Osteoblast (primary cell): Measurements from ENCODE around the gene ABHD3. TPM values are rescaled to one million over a fixed set of nuclear protein-coding genes. Genes with fewer than 3 reads are reported as not detected.
A peak's percentile ranks its signal among the peaks of the same experiment; 100 is the strongest.
"Not testable (repeated sequence)": the region's sequence is repeated elsewhere in the genome, so short reads cannot be mapped to it uniquely, and the experiment has no call there.

Source experiments
- DNase-seq: peaks from one replicate; pipeline ENCODE4 v3.0.0; 2011; ENCODE audit warnings: low spot score, mixed read lengths; ENCODE audit not compliant: insufficient read length; ENCODE audit errors: missing footprints
- H2AFZ ChIP-seq: 2 replicates; pipeline ENCODE4 v1.6.0; 2011; ENCODE audit warnings: mild to moderate bottlenecking, low read length
- H3K27ac ChIP-seq: 2 replicates; pipeline ENCODE4 v1.5.1; 2011; ENCODE audit warnings: mild to moderate bottlenecking, low read depth, low read length, moderate library complexity
- H3K27me3 ChIP-seq: 2 replicates; pipeline ENCODE4 v1.6.0; 2012; ENCODE audit warnings: mild to moderate bottlenecking, control low read depth, inconsistent platforms, low read length, moderate library complexity; ENCODE audit not compliant: insufficient read depth
- H3K36me3 ChIP-seq: 2 replicates; pipeline ENCODE4 v1.5.1; 2011; ENCODE audit warnings: mild to moderate bottlenecking, low read length, control low read depth, moderate library complexity; ENCODE audit not compliant: insufficient read depth
- H3K4me1 ChIP-seq: 2 replicates; pipeline ENCODE4 v1.5.1; 2011; ENCODE audit warnings: mild to moderate bottlenecking, low read length, control low read depth, moderate library complexity; ENCODE audit not compliant: insufficient read depth
- H3K4me2 ChIP-seq: 2 replicates; pipeline ENCODE4 v1.6.0; 2011; ENCODE audit warnings: mild to moderate bottlenecking, low read length; ENCODE audit not compliant: insufficient read depth
- H3K4me3 ChIP-seq: fragments of 200-600 bp; sonication (generic); 3 replicates; pipeline ENCODE4 v1.5.1; 2012; ENCODE audit warnings: mild to moderate bottlenecking, low read length, inconsistent platforms; ENCODE audit not compliant: insufficient read depth
- H3K79me2 ChIP-seq: 2 replicates; pipeline ENCODE4 v1.6.0; 2012; ENCODE audit warnings: mild to moderate bottlenecking, low read length, control low read depth, inconsistent platforms; ENCODE audit not compliant: insufficient read depth
- H3K9me3 ChIP-seq: 2 replicates; pipeline ENCODE4 v1.5.1; 2011; ENCODE audit warnings: low read depth, low read length, control low read depth
- H4K20me1 ChIP-seq: 2 replicates; pipeline ENCODE4 v1.6.0; 2012; ENCODE audit warnings: mild to moderate bottlenecking, low read length, control low read depth; ENCODE audit not compliant: insufficient read depth
- CTCF ChIP-seq: IDR thresholded peaks from 2 replicates; pipeline ENCODE4 v1.5.1; 2011; ENCODE audit warnings: mild to moderate bottlenecking, low read depth, low read length, moderate library complexity; ENCODE audit errors: extremely low read depth
- total RNA-seq: library from RNA; depleted of rRNA; stranded (reverse); fragments of >200 nt; gene quantifications from 2 replicates; pipeline ENCODE4 v1.2.3, GENCODE V29; 2012

ABHD3 gene
- total RNA-seq, 1 donor = 4.0 TPM

GRCh38 chr18:21722687-21723086 is 18.1 kb upstream of the ABHD3 start:
- H3K36me3 ChIP-seq = no peaks in the 10 kb centered on the region
- no peak for TF ChIP-seq CTCF
- no peak overlapping the region for H2AFZ ChIP-seq
- no peaks in the 10 kb centered on the region for H3K27me3 ChIP-seq
- no peak overlapping the region for H3K27ac ChIP-seq
- no peak overlapping the region for H3K4me3 ChIP-seq
- H3K4me2 ChIP-seq = no peak overlapping the region
- DNase-seq = no peak
- H4K20me1 ChIP-seq = no peaks in the 10 kb centered on the region
- H3K4me1 ChIP-seq = no peaks in the 10 kb centered on the region
- no peaks in the 10 kb centered on the region for H3K9me3 ChIP-seq
- H3K79me2 ChIP-seq = no peaks in the 10 kb centered on the region

- Histone ChIP-seq H3K4me1 (no peaks in the 10 kb centered on the region), H3K36me3 (no peaks in the 10 kb centered on the region), H3K9me3 (no peaks in the 10 kb centered on the region), H3K4me2 (no peak overlapping the region), H3K79me2 (no peaks in the 10 kb centered on the region), H3K27ac (no peak overlapping the region), H4K20me1 (no peaks in the 10 kb centered on the region), H3K27me3 (no peaks in the 10 kb centered on the region), H3K4me3 (no peak overlapping the region), H2AFZ (no peak overlapping the region)
- DNase-seq = peak; percentile 52
- no peak for TF ChIP-seq CTCF
These were observed 9.9 kb upstream of the ABHD3 start for GRCh38 chr18:21714474-21714873.

GRCh38 chr18:21707130-21707529 is 2.6 kb upstream of the ABHD3 start:
- not testable (repeated sequence) for H2AFZ ChIP-seq, H3K27me3 ChIP-seq, H3K9me3 ChIP-seq

GRCh38 chr18:21706386-21706865 is 1.9 kb upstream of the ABHD3 start:
- H3K4me1 ChIP-seq = peaks cover 7% of the 10 kb centered on the region
- peaks cover 2% of the 10 kb centered on the region for H3K79me2 ChIP-seq
- H3K9me3 ChIP-seq = no peaks in the 10 kb centered on the region
- H3K4me3 ChIP-seq = no peak overlapping the region
- no peak overlapping the region for H3K27ac ChIP-seq
- no peaks in the 10 kb centered on the region for H3K36me3 ChIP-seq
- no peak overlapping the region for H3K4me2 ChIP-seq
- TF ChIP-seq CTCF = no peak
- no peak overlapping the region for H2AFZ ChIP-seq
- no peaks in the 10 kb centered on the region for H4K20me1 ChIP-seq
- H3K27me3 ChIP-seq = no peaks in the 10 kb centered on the region
- DNase-seq = no peak

More at GRCh38 chr18:21707130-21707529, 2.6 kb upstream of the ABHD3 start:
- H3K36me3 ChIP-seq, H3K4me1 ChIP-seq, DNase-seq, H3K79me2 ChIP-seq, H4K20me1 ChIP-seq, H3K4me2 ChIP-seq, H3K4me3 ChIP-seq, H3K27ac ChIP-seq: not testable (repeated sequence)
